ENCODE results near the gene OBP2B.
"Not testable (repeated sequence)": the region's sequence is repeated elsewhere in the genome, so short reads cannot be mapped to it uniquely, and the experiment has no call there.

OBP2B gene

DNA sequence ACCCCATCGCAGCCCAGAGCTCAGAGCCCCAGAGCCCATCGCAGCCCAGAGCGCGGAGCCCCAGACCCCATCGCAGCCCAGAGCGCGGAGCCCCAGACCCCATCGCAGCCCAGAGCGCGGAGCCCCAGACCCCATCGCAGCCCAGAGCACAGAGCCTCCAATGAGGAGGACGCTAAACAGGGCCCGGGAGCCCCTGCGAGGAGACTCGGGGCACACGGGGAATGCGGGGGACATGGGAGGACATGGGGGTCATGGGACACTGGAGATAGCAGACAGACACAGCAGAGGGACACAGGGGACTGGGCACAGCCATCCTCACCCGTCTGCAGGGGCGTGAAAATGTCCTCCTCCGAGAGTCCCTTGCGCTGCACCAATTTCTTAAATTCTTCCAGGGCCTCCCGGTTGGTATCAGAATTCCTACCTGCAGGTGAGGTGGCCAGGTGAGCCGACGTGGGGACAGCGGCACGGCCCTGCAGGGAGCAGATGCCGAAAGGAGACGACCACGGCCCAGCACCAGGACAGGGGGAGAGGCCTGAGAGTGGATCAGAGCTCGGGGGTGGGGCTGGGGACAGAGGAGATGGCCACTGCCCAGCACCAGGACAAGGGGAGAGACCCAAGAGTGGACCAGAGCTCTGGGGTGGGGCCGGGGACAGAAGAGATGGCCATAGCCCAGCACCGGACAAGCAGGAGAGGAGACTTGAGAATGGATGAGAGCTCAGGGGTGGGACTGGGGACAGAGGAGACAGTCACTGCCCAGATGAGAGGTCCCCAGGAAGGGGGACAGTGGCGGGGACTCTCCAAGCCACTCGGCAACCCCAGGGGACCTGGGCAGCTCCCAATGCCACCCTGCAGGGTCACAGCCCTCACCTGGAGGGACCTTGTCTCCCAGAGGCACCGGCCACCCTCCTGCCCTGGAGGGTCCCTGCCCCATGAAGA lies 2.8 kb downstream of the OBP2B start:
- TF ChIP-seq SUZ12 (IDR thresholded peaks at IDR 0.05; ENCODE audit: extremely low read depth, insufficient read depth, insufficient read length) = no peak
- no peak for TF ChIP-seq ZNF274 (IDR thresholded peaks at IDR 0.05; ENCODE audit: low read depth, low read length)
- no peak for TF ChIP-seq YY1 (IDR thresholded peaks at IDR 0.05; ENCODE audit: insufficient read depth, insufficient read length)
- H3K36me3 ChIP-seq (ENCODE audit: insufficient read depth, insufficient read length, low read length) = no peaks in the 10 kb centered on the region
- no peak for DNase-seq (ENCODE audit: low read depth, low spot score)
- H3K9me3 ChIP-seq (ENCODE audit: insufficient read depth, low read length) = no peaks in the 10 kb centered on the region
- no peak overlapping the region for H3K4me3 ChIP-seq (ENCODE audit: insufficient read length, low read depth)
- no peaks in the 10 kb centered on the region for H3K4me1 ChIP-seq (ENCODE audit: insufficient read depth, insufficient read length)
- peaks cover 8% of the 10 kb centered on the region for H3K27me3 ChIP-seq (ENCODE audit: insufficient read depth, insufficient read length)
- no peak overlapping the region for H3K9ac ChIP-seq (ENCODE audit: insufficient read length, low read depth)

- H3K9me3 ChIP-seq (ENCODE audit: insufficient read depth, low read length); H3K36me3 ChIP-seq (ENCODE audit: insufficient read depth, insufficient read length, low read length); H3K4me1 ChIP-seq (ENCODE audit: insufficient read depth, insufficient read length); H3K4me3 ChIP-seq (ENCODE audit: insufficient read length, low read depth); DNase-seq (ENCODE audit: low read depth, low spot score); H3K27me3 ChIP-seq (ENCODE audit: insufficient read depth, insufficient read length); H3K9ac ChIP-seq (ENCODE audit: insufficient read length, low read depth): not testable (repeated sequence)
These were observed 3.6 kb downstream of the OBP2B start for GRCh38 chr9:133205481-133205887.

DNA sequence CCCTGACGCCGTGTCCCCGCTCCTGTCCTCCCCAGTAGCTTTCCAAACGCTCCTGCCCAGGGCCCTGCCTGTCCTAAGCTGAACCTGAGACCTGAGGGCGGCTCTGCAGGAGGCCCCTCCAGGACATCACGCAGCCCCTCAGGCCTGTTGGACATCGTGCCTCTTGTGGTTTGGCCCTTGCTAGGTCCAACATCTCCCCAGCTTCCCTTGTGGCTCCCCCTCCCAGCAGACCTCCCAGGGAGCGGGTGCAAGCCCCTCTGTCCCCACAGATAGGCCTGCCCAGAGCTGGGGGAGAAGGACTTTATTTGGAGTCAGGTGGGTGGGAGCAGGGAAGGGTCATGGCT lies 4.1 kb downstream of the OBP2B start:
- Histone ChIP-seq H3K36me3 (ENCODE audit: insufficient read depth, insufficient read length, low read length) (no peaks in the 10 kb centered on the region), H3K9me3 (ENCODE audit: insufficient read depth, low read length) (no peaks in the 10 kb centered on the region), H3K4me3 (ENCODE audit: insufficient read length, low read depth) (no peak overlapping the region), H3K27me3 (ENCODE audit: insufficient read depth, insufficient read length) (peaks cover 5% of the 10 kb centered on the region), H3K4me1 (ENCODE audit: insufficient read depth, insufficient read length) (no peaks in the 10 kb centered on the region), H3K9ac (ENCODE audit: insufficient read length, low read depth) (no peak overlapping the region)
- DNase-seq (ENCODE audit: low read depth, low spot score) = no peak
- TF ChIP-seq SUZ12 (IDR thresholded peaks at IDR 0.05; ENCODE audit: extremely low read depth, insufficient read depth, insufficient read length) = no peak
- no peak for TF ChIP-seq ZNF274 (IDR thresholded peaks at IDR 0.05; ENCODE audit: low read depth, low read length)
- TF ChIP-seq YY1 (IDR thresholded peaks at IDR 0.05; ENCODE audit: insufficient read depth, insufficient read length) = no peak

GRCh38 chr9:133204335-133204992 lies 4.6 kb downstream of the OBP2B start:
- Histone ChIP-seq H3K36me3 (ENCODE audit: insufficient read depth, insufficient read length, low read length) (no peaks in the 10 kb centered on the region), H3K27me3 (ENCODE audit: insufficient read depth, insufficient read length) (peaks cover 5% of the 10 kb centered on the region), H3K9ac (ENCODE audit: insufficient read length, low read depth) (no peak overlapping the region), H3K9me3 (ENCODE audit: insufficient read depth, low read length) (no peaks in the 10 kb centered on the region), H3K4me3 (ENCODE audit: insufficient read length, low read depth) (no peak overlapping the region), H3K4me1 (ENCODE audit: insufficient read depth, insufficient read length) (no peaks in the 10 kb centered on the region)
- DNase-seq (ENCODE audit: low read depth, low spot score) = no peak
- TF ChIP-seq YY1 (IDR thresholded peaks at IDR 0.05; ENCODE audit: insufficient read depth, insufficient read length) (no peak), ZNF274 (IDR thresholded peaks at IDR 0.05; ENCODE audit: low read depth, low read length) (no peak), SUZ12 (IDR thresholded peaks at IDR 0.05; ENCODE audit: extremely low read depth, insufficient read depth, insufficient read length) (no peak)

DNA sequence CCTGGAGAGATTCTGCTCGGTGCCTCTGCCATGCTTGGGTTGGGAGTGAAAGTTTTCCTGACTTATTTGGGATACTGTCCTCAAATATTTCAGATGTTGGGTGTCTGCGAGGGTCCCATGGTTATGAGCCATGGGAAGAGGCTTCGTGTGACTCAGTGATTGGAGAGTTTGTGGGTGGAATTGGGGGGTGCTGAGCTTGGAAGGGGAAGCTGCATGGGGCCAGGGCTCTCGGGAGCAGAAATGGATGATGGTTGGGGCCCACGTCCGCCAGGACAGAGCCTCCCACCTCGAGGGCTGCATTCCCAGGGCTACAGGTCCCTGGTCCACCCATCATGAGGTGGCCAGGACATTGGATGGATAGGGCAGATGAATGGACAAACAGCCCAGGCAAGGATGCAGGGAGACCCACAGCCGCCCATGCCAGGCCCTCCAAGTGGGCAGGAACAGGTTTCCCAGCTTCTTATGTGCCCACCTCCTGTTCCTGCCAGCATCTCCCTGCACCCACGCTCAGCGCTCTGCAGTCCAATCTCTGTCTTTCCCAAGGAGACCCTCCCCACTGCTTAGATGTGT lies 5.5 kb downstream of the OBP2B start:
- Histone ChIP-seq H3K36me3 (ENCODE audit: insufficient read depth, insufficient read length, low read length) (no peaks in the 10 kb centered on the region), H3K4me1 (ENCODE audit: insufficient read depth, insufficient read length) (no peaks in the 10 kb centered on the region), H3K27me3 (ENCODE audit: insufficient read depth, insufficient read length) (peaks cover 5% of the 10 kb centered on the region), H3K4me3 (ENCODE audit: insufficient read length, low read depth) (no peak overlapping the region), H3K9ac (ENCODE audit: insufficient read length, low read depth) (no peak overlapping the region), H3K9me3 (ENCODE audit: insufficient read depth, low read length) (no peaks in the 10 kb centered on the region)
- TF ChIP-seq YY1 (IDR thresholded peaks at IDR 0.05; ENCODE audit: insufficient read depth, insufficient read length) = no peak
- TF ChIP-seq ZNF274 (IDR thresholded peaks at IDR 0.05; ENCODE audit: low read depth, low read length) = no peak
- TF ChIP-seq SUZ12 (IDR thresholded peaks at IDR 0.05; ENCODE audit: extremely low read depth, insufficient read depth, insufficient read length) = no peak
- no peak for DNase-seq (ENCODE audit: low read depth, low spot score)

GRCh38 chr9:133202688-133203453 lies 6.2 kb downstream of the OBP2B start:
- Histone ChIP-seq H3K4me3 (ENCODE audit: insufficient read length, low read depth) (no peak overlapping the region), H3K27me3 (ENCODE audit: insufficient read depth, insufficient read length) (peaks cover 5% of the 10 kb centered on the region), H3K9ac (ENCODE audit: insufficient read length, low read depth) (no peak overlapping the region), H3K36me3 (ENCODE audit: insufficient read depth, insufficient read length, low read length) (no peaks in the 10 kb centered on the region), H3K4me1 (ENCODE audit: insufficient read depth, insufficient read length) (no peaks in the 10 kb centered on the region), H3K9me3 (ENCODE audit: insufficient read depth, low read length) (no peaks in the 10 kb centered on the region)
- no peak for TF ChIP-seq YY1 (IDR thresholded peaks at IDR 0.05; ENCODE audit: insufficient read depth, insufficient read length)
- TF ChIP-seq ZNF274 (IDR thresholded peaks at IDR 0.05; ENCODE audit: low read depth, low read length) = no peak
- no peak for TF ChIP-seq SUZ12 (IDR thresholded peaks at IDR 0.05; ENCODE audit: extremely low read depth, insufficient read depth, insufficient read length)
- DNase-seq (ENCODE audit: low read depth, low spot score) = no peak

DNA sequence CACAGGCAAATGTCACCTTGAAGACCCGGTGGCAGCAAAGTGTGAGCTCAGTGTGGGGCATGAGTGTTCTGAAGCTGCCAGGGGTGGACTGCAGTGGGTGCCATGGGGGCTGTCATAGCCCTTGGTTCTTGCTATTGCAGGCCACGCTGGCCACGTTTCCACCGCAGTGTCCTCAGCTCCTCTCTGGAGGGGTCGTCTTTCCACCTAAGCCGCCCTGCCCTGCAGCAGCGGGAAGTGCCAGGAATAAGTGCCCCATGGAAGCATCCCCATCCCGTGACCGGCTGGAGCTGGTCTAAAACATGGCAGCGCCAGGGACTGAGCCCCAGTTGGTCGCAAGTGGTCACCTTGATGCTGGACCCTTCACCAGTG lies 6.9 kb downstream of the OBP2B start:
- no peak overlapping the region for H3K9ac ChIP-seq (ENCODE audit: insufficient read length, low read depth)
- H3K4me1 ChIP-seq (ENCODE audit: insufficient read depth, insufficient read length) = no peaks in the 10 kb centered on the region
- no peak for TF ChIP-seq ZNF274 (IDR thresholded peaks at IDR 0.05; ENCODE audit: low read depth, low read length)
- TF ChIP-seq YY1 (IDR thresholded peaks at IDR 0.05; ENCODE audit: insufficient read depth, insufficient read length) = no peak
- no peak for TF ChIP-seq SUZ12 (IDR thresholded peaks at IDR 0.05; ENCODE audit: extremely low read depth, insufficient read depth, insufficient read length)
- no peaks in the 10 kb centered on the region for H3K36me3 ChIP-seq (ENCODE audit: insufficient read depth, insufficient read length, low read length)
- DNase-seq (ENCODE audit: low read depth, low spot score) = no peak
- peaks cover 5% of the 10 kb centered on the region for H3K27me3 ChIP-seq (ENCODE audit: insufficient read depth, insufficient read length)
- H3K9me3 ChIP-seq (ENCODE audit: insufficient read depth, low read length) = no peaks in the 10 kb centered on the region
- no peak overlapping the region for H3K4me3 ChIP-seq (ENCODE audit: insufficient read length, low read depth)
